GM18505 (cell line): ENCODE data around the gene SYNGR2.

Source experiments
- ATAC-seq: cut with Tn5 transposase; IDR thresholded peaks from one replicate; pipeline ENCODE4 v1.9.1; 2021; ENCODE audit not compliant: unreplicated experiment
- POLR2A ChIP-seq: IDR thresholded peaks from 4 replicates; pipeline ENCODE4 v1.6.1; 2011; ENCODE audit warnings: borderline replicate concordance; ENCODE audit not compliant: insufficient read depth, insufficient read length; ENCODE audit errors: extremely low read depth

SYNGR2 gene

GRCh38 chr17:78125976-78126894 is 42.1 kb upstream of the SYNGR2 start:
- peak; percentile 5 for TF ChIP-seq POLR2A
- ATAC-seq = no peak

- no peak for ATAC-seq
- TF ChIP-seq POLR2A = no peak
Observed at GRCh38 chr17:78126895-78127238, 41.5 kb upstream of the SYNGR2 start.

- no peak for ATAC-seq
- peak; percentile 64 for TF ChIP-seq POLR2A
Observed at GRCh38 chr17:78127239-78127887, 41.0 kb upstream of the SYNGR2 start.

GRCh38 chr17:78127888-78128550 is 40.4 kb upstream of the SYNGR2 start:
- ATAC-seq = no peak
- no peak for TF ChIP-seq POLR2A

GRCh38 chr17:78128551-78129350 is 39.6 kb upstream of the SYNGR2 start, which contains the start of gene TMC6:
Gene TMC6 (minus strand): TSS chr17:78128755. CDS start chr17:78126832, 1,923 bp downstream.
- peak; percentile 21 for ATAC-seq
- peak; percentile 84 for TF ChIP-seq POLR2A

- peak; percentile 11 for TF ChIP-seq POLR2A
- ATAC-seq = no peak
Observed at GRCh38 chr17:78129351-78130089, 38.9 kb upstream of the SYNGR2 start.

- TF ChIP-seq POLR2A = no peak
- no peak for ATAC-seq
Observed at GRCh38 chr17:78130090-78130436, 38.3 kb upstream of the SYNGR2 start.

- no peak for ATAC-seq
Observed at GRCh38 chr17:78130437-78131101, 37.8 kb upstream of the SYNGR2 start, which contains the start of gene TMC8. Gene TMC8 (plus strand): TSS chr17:78130771. CDS start chr17:78131589, 818 bp downstream.

GRCh38 chr17:78131172-78132083 is 37.0 kb upstream of the SYNGR2 start:
- no peak for ATAC-seq
- no peak for TF ChIP-seq POLR2A

More at GRCh38 chr17:78130437-78131101, 37.8 kb upstream of the SYNGR2 start, which contains the start of gene TMC8:
- peak; percentile 90 for TF ChIP-seq POLR2A

GRCh38 chr17:78132084-78132676 is 36.2 kb upstream of the SYNGR2 start:
- ATAC-seq = peak; percentile 19
- peak; percentile 77 for TF ChIP-seq POLR2A
